Endothelial cell of umbilical vein (primary cell): ENCODE results near the gene MCM9. TPM values are rescaled to one million over a fixed set of nuclear protein-coding genes. Genes with fewer than 3 reads are reported as not detected.

Source experiments
- BruUV-seq: library from RNA; stranded (reverse); fragments of 400-500 nt; replicated peaks from 2 replicates; lab custom pipeline; 2021; lab: Mats Ljungman, UMichigan
- CTCF ChIA-PET: fragments of 300-600, 350-600 bp; sonication (Branson Sonifier 250); formaldehyde crosslinking; loops from one replicate; lab custom pipeline; 2021; ENCODE audit warnings: antibody characterized with exemption, inconsistent platforms; lab: Charles Lee
- POLR2A ChIA-PET: fragments of 300-600, 350-600 bp; sonication (Branson Sonifier 250); formaldehyde crosslinking; loops from one replicate; lab custom pipeline; 2021; ENCODE audit warnings: antibody characterized with exemption, inconsistent platforms; lab: Charles Lee
- DNase-seq: peaks from one replicate; pipeline ENCODE4 v3.0.0-alpha.2; 2011; ENCODE audit warnings: low read depth, low spot score
- FAIRE-seq: peaks from 2 replicates; lab custom pipeline; 2011; peaks lifted over from hg19 to GRCh38; lab: Jason Lieb, UNC
- H2AFZ ChIP-seq: 2 replicates; pipeline ENCODE4 v1.6.0; 2012; ENCODE audit warnings: low read depth, low read length, control low read depth, inconsistent platforms
- H3K27ac ChIP-seq: 2 replicates; pipeline ENCODE4 v1.5.1; 2011; ENCODE audit warnings: low read depth, mild to moderate bottlenecking, control low read depth, low read length, moderate library complexity; ENCODE audit not compliant: insufficient read depth
- H3K27me3 ChIP-seq, 2 experiments: 2 replicates each; pipeline versions ENCODE4 v1.6.0 to v1.6.1; 2011; ENCODE audit warnings: low read length in 2 of 2, mixed read lengths in 1 of 2; ENCODE audit not compliant: control insufficient read depth in 2 of 2, insufficient read depth in 2 of 2
- H3K36me3 ChIP-seq, 2 experiments: 2 replicates in 1 of 2; 3 replicates in 1 of 2; pipeline ENCODE4 v1.5.1; 2011; ENCODE audit warnings: low read length in 2 of 2, mild to moderate bottlenecking in 1 of 2, moderate library complexity in 1 of 2; ENCODE audit not compliant: control insufficient read depth in 2 of 2, insufficient read depth in 2 of 2; ENCODE audit errors: extremely low read depth in 1 of 2
- H3K4me1 ChIP-seq: 3 replicates; pipeline ENCODE4 v1.5.1; 2011; ENCODE audit warnings: mild to moderate bottlenecking, low read length; ENCODE audit not compliant: control insufficient read depth, insufficient read depth; ENCODE audit errors: extremely low read depth
- H3K4me2 ChIP-seq: 2 replicates; pipeline ENCODE4 v1.6.1; 2011; ENCODE audit warnings: low read length, control low read depth, mixed read lengths; ENCODE audit not compliant: insufficient read depth
- H3K4me3 ChIP-seq, 3 experiments: fragments of 200-600 bp in 1 of 3; sonication (generic), shearing (Covaris generic) in 1 of 3; replicated peaks in 1 of 3; 2 replicates each; pipeline ENCODE4 v1.5.1; 2011 to 2016; ENCODE audit warnings: control low read depth in 3 of 3, low read length in 3 of 3, mild to moderate bottlenecking in 2 of 3, inconsistent platforms in 1 of 3, low read depth in 1 of 3, moderate library complexity in 1 of 3; ENCODE audit not compliant: insufficient read depth in 1 of 3
- H3K79me2 ChIP-seq: 2 replicates; pipeline ENCODE4 v1.6.0; 2012; ENCODE audit warnings: low read length, inconsistent platforms; ENCODE audit not compliant: control insufficient read depth, insufficient read depth
- H3K9ac ChIP-seq: replicated peaks from 2 replicates; pipeline ENCODE3; 2011; ENCODE audit warnings: low read length, control low read depth; ENCODE audit not compliant: insufficient read depth; ENCODE audit errors: extremely low read depth
- H3K9me1 ChIP-seq: replicated peaks from 3 replicates; pipeline ENCODE4 v1.6.0; 2011; ENCODE audit warnings: mild to moderate bottlenecking, low read length; ENCODE audit not compliant: control insufficient read depth, insufficient read depth; ENCODE audit errors: extremely low read depth
- H3K9me3 ChIP-seq: replicated peaks from 2 replicates; pipeline ENCODE4 v1.5.1; 2012; ENCODE audit warnings: low read length, inconsistent platforms; ENCODE audit not compliant: control insufficient read depth, insufficient read depth
- H4K20me1 ChIP-seq: replicated peaks from 2 replicates; pipeline ENCODE3; 2011; ENCODE audit warnings: mild to moderate bottlenecking, low read length; ENCODE audit not compliant: control insufficient read depth, insufficient read depth; ENCODE audit errors: extremely low read depth
- EZH2 ChIP-seq: IDR thresholded peaks from 2 replicates; pipeline ENCODE4 v1.6.1; 2012; ENCODE audit warnings: borderline replicate concordance, low read depth, mild to moderate bottlenecking, moderate library complexity, low read length, inconsistent platforms; ENCODE audit not compliant: severe bottlenecking
- FOS ChIP-seq: IDR thresholded peaks from 2 replicates; pipeline ENCODE4 v1.6.1; 2011; ENCODE audit warnings: mild to moderate bottlenecking, low read length, moderate library complexity, borderline replicate concordance; ENCODE audit not compliant: insufficient read depth
- GATA2 ChIP-seq: IDR thresholded peaks from 2 replicates; pipeline ENCODE4 v1.7.0; 2011; ENCODE audit warnings: low read depth, mild to moderate bottlenecking, moderate library complexity, mixed read lengths, low read length; ENCODE audit not compliant: insufficient read length, insufficient read depth
- JUN ChIP-seq: IDR thresholded peaks from 2 replicates; pipeline ENCODE4 v1.6.1; 2011; ENCODE audit warnings: borderline replicate concordance, low read depth; ENCODE audit not compliant: insufficient read length, insufficient read depth
- MYC ChIP-seq: IDR thresholded peaks from one replicate; pipeline ENCODE4 v1.6.1; 2011; ENCODE audit warnings: mild to moderate bottlenecking, low read depth, low read length
- POLR2A ChIP-seq: IDR thresholded peaks from 2 replicates; pipeline ENCODE4 v1.6.1; 2012; ENCODE audit warnings: low read depth, mild to moderate bottlenecking, control low read depth, low read length
- POLR2AphosphoS5 ChIP-seq: IDR thresholded peaks from 2 replicates; pipeline ENCODE4 v1.6.1; 2012; ENCODE audit warnings: low read depth, mild to moderate bottlenecking, control low read depth, low read length, moderate library complexity; ENCODE audit not compliant: insufficient read depth
- dilution Hi-C: fragments of 300-500 bp; cut with MboI; formaldehyde crosslinking; loops from one replicate; pipeline ENCODE4 v1.15.0; 2019; ENCODE audit warnings: low sequenced_read_pairs; ENCODE audit not compliant: extremely low pct_ligation_motif_present
- intact Hi-C: fragments of 100-400 bp; cut with micrococcal nuclease; formaldehyde crosslinking; loops from one replicate; pipeline ENCODE4 v1.10.0; 2022
- polyA plus RNA-seq, 4 experiments: library from polyadenylated mRNA; depleted of rRNA in 3 of 4; stranded (reverse) in 3 of 4; unstranded in 1 of 4; fragments of >200 nt; gene quantifications; 2 replicates each; pipeline versions ENCODE4 v1.2.1 to v1.2.3, GENCODE V29; 2011 to 2012; ENCODE audit warnings: missing spikeins in 1 of 4
- total RNA-seq: library from RNA; stranded (reverse); gene quantifications from 2 replicates; pipeline ENCODE4 v1.2.3, GENCODE V29; 2021
- TF ChIP-seq, protein P1 (sequence below): IDR thresholded peaks from 2 replicates; pipeline ENCODE4 v1.6.1; 2011; ENCODE audit not compliant: insufficient read depth, insufficient read length
- TF ChIP-seq, protein P2 (sequence below), 2 donors: IDR thresholded peaks; 1 replicate in 1 of 2; 2 replicates in 1 of 2; pipeline ENCODE4 v1.5.1; 2011; ENCODE audit warnings: low read length in 2 of 2, mild to moderate bottlenecking in 2 of 2, moderate library complexity in 2 of 2, control low read depth in 1 of 2, inconsistent platforms in 1 of 2, low read depth in 1 of 2; ENCODE audit not compliant: insufficient read depth in 1 of 2; ENCODE audit errors: extremely low read depth in 1 of 2

Gene MCM9
- total and polyA plus RNA-seq, 2 donors (not counting 3 experiments of a cell fraction or from before 2014, with no cell fraction given): 2.0 to 14.1 TPM

DNA sequence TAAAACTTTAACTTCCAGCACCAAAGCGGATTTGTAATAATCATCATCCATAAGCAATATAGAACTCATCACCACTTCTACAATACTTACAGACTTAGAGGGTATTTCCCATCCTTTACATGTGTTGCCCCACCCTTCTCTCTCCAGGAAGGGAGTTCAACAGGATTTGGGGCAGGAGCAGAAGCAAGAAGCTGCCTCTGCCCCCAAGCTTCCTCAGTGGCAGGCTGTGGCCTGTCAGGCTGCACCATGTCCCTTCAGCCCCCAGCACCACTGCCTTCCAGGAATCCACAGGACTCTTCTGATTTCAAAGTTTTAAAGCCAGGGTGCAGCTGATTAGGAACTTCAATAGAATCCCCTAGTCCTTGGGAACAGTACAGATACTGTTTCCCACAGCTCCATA is 36.7 kb upstream of the MCM9 start:
- CTCF ChIA-PET: interaction anchor here (0.9 to 12.7 kb wide), 3 partner anchors 9 to 158 kb away, joined by 3 to 410 read pairs (median 3); no protein-coding TSS in a partner anchor
- Histone ChIP-seq H3K4me1 (no peaks in the 10 kb centered on the region), H3K36me3 (no peaks in the 10 kb centered on the region), H3K79me2 (no peaks in the 10 kb centered on the region), H3K27ac (no peak overlapping the region), H3K4me2 (no peak overlapping the region), H4K20me1 (no peaks in the 10 kb centered on the region), H2AFZ (no peak overlapping the region), H3K9me3 (no peaks in the 10 kb centered on the region), H3K9me1 (no peaks in the 10 kb centered on the region), H3K9ac (no peak overlapping the region), H3K4me3 (no peak overlapping the region), H3K27me3 (no peaks in the 10 kb centered on the region)
- no peak for FAIRE-seq
- POLR2A ChIA-PET: no interaction called here
- no TSS peak for BruUV-seq
- TF ChIP-seq MYC: no peak
- TF ChIP-seq POLR2AphosphoS5: no peak
- TF ChIP-seq GATA2: no peak
- TF ChIP-seq FOS: no peak
- no peak for TF ChIP-seq POLR2A
- TF ChIP-seq EZH2: no peak
- TF ChIP-seq JUN: no peak
- TF ChIP-seq, protein P1, sequence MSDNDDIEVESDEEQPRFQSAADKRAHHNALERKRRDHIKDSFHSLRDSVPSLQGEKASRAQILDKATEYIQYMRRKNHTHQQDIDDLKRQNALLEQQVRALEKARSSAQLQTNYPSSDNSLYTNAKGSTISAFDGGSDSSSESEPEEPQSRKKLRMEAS: no peak
- TF ChIP-seq, protein P2, sequence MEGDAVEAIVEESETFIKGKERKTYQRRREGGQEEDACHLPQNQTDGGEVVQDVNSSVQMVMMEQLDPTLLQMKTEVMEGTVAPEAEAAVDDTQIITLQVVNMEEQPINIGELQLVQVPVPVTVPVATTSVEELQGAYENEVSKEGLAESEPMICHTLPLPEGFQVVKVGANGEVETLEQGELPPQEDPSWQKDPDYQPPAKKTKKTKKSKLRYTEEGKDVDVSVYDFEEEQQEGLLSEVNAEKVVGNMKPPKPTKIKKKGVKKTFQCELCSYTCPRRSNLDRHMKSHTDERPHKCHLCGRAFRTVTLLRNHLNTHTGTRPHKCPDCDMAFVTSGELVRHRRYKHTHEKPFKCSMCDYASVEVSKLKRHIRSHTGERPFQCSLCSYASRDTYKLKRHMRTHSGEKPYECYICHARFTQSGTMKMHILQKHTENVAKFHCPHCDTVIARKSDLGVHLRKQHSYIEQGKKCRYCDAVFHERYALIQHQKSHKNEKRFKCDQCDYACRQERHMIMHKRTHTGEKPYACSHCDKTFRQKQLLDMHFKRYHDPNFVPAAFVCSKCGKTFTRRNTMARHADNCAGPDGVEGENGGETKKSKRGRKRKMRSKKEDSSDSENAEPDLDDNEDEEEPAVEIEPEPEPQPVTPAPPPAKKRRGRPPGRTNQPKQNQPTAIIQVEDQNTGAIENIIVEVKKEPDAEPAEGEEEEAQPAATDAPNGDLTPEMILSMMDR (IDR thresholded peaks at IDR 0.05; ENCODE audit: extremely low read depth in 1 of 2, insufficient read depth in 1 of 2, low read depth in 1 of 2, low read length in 2 of 2): no peak
- no peak for DNase-seq
- intact Hi-C loops: loop anchor here (5.0 kb wide), 1 partner anchor 66 kb away; no protein-coding TSS in a partner anchor
- dilution Hi-C loops: no loop called here
